Right kidney (tissue), 1 donor: Measurements from ENCODE around the gene DCDC2B.
"Not testable (repeated sequence)": the region's sequence is repeated elsewhere in the genome, so short reads cannot be mapped to it uniquely, and the experiment has no call there.

Source experiments
- DNase-seq: peaks from one replicate; pipeline ENCODE4 v3.0.0-alpha.2; 2016

DCDC2B gene

DNA sequence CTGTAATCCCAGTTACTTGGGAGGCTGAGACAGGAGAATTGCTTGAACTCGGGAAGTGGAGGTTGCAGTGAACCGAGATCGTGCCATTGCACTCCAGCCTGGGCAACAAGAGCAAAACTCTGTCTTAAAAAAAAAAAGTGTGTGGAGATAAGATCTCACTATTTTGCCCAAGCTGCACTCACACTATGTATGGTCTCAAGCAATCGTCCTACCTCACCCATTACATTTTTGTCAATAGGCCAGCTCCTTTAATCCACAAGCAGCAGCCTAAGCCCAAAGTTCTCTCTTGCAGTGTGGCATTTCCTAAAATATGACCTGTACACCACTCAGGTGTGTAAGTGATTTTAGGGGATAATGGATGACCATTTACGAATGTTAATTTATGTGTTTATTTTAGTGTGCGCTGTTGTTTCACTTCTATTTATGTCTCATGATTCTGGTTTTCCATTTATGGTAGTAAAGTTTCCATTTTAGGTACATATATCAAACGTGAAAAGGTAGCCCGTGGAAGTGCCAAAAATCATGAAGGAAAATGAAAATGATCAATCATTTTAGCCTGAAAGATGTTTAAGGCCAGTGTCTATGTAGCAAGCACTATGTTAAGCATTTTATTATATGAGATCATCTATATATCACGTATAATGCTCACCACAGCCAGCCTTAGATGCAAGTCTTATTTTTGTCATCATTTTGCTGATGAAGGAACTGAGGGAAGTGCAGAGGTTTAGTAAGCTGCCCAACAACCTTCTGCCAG, 47.8 kb downstream of the DCDC2B start:
- DNase-seq = no peak

DNA sequence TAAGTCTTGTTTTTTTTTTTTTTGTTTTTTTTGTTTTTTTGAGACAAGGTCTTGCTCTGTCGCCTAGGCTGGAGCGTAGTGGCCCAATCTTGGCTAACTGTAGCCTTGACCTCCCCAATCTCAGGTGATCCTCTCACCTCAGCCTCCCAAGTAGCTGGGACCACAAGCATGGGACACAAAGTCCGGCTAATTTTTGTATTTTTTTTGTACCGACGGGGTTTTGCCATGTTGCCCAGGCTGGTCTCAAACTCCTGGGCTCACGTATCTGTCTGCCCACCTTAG, 48.3 kb downstream of the DCDC2B start:
- no peak for DNase-seq

DNA sequence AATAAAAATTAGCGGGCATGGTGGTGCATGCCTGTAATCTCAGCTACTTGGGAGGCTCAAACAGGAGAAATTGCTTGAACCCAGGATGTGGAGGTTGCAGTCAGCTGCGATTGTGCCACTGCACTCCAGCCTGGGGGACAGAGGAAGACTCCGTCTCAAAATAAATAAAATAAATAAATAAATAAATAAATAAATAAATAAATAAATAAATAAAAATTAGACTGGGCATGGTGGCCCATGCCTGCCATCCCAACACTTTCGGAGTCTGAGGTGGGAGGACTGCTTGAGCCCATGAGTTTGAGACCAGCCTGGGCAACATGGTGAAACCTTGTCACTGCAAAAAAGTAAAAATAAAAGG, 54.3 kb downstream of the DCDC2B start:
- DNase-seq = not testable (repeated sequence)

DNA sequence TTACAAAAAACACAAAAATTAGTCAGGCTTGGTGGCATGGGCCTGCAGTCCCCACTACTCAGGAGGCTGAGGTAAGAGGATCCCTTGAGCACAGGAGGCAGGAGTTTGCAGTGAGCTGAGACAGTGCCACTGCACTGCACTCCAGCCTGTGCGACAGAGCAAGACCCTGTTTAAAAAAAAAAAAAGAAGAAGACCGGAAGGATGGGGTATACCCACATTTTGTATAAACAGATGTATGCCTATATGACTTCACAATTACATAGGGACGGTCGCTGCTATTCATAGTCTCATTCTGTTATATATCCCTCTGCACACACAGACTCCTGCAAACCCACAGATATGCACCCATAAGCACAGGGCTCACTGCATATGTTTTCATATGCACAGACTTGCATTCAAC, 54.9 kb downstream of the DCDC2B start:
- no peak for DNase-seq
